IPS-20b (cell line): ENCODE data around the gene ME1.
"Not testable (repeated sequence)": the region's sequence is repeated elsewhere in the genome, so short reads cannot be mapped to it uniquely, and the experiment has no call there.

Source experiments
- H3K27ac ChIP-seq: one replicate; pipeline ENCODE4 v1.5.1; 2013; ENCODE audit warnings: low read length
- H3K27me3 ChIP-seq: 2 replicates; pipeline ENCODE4 v1.6.1; 2013; ENCODE audit warnings: mild to moderate bottlenecking, low read length, inconsistent platforms; ENCODE audit not compliant: insufficient read depth
- H3K36me3 ChIP-seq: 2 replicates; pipeline ENCODE4 v1.6.1; 2013; ENCODE audit warnings: low read depth, mild to moderate bottlenecking, inconsistent platforms, low read length, moderate library complexity; ENCODE audit not compliant: insufficient read depth
- H3K4me1 ChIP-seq: 2 replicates; pipeline ENCODE4 v1.6.1; 2013; ENCODE audit warnings: mild to moderate bottlenecking, control low read depth, inconsistent platforms, low read length, moderate library complexity; ENCODE audit not compliant: insufficient read depth
- H3K4me3 ChIP-seq: 2 replicates; pipeline ENCODE4 v1.5.1; 2013; ENCODE audit warnings: mild to moderate bottlenecking, low read length, inconsistent platforms
- H3K9ac ChIP-seq: 2 replicates; pipeline ENCODE4 v1.6.1; 2013; ENCODE audit warnings: low read depth, mild to moderate bottlenecking, inconsistent platforms, low read length, moderate library complexity
- H3K9me3 ChIP-seq: 2 replicates; pipeline ENCODE4 v1.6.1; 2013; ENCODE audit warnings: mild to moderate bottlenecking, low read depth, low read length, inconsistent platforms; ENCODE audit not compliant: insufficient read depth

Gene ME1

DNA sequence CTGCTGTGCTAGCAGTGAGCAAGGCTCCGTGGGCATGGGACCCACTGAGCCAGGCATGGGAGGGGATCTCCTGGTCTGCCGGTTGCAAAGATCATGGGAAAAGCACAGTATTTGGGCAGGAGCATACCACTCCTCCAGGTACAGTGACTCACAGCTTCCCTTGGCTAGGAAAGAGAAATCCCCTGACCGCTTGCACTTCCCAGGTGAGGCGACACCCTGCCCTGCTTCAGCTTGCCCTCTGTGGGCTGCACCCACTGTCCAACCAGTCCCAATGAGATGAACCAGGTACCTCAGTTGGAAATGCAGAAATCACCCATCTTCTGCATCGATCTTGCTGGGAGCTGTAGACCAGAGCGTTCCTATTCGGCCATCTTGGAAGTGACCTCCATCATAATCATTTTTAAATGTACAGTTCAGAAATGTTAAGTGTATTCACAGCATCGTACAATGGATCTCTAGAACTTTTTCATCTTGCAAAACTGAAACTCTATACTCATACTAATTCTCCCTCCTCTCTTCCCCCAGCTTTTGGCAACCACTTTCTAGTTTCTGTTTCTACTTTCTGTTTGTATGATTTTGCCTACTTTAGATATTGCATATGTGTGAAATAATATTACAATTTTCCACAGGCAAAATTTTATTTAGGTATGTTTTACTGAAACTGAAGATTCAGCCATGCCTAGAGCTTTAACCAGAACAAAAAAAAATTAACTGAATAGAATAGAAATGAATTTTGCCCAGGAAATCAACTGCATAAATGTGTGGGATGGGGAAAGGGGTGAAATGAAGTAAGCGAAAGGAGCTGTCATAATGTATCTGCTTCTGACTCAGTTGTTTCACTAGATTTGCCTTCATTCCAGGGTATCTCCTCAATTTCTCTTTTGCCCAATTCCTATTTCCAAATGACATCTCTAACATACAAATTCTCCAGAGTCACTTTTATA, 137.7 kb downstream of the ME1 start:
- H3K4me1 ChIP-seq, result no peaks in the 10 kb centered on the region
- no peak overlapping the region for H3K4me3 ChIP-seq
- no peaks in the 10 kb centered on the region for H3K27me3 ChIP-seq
- no peak overlapping the region for H3K9ac ChIP-seq
- H3K27ac ChIP-seq, result no peak overlapping the region
- H3K36me3 ChIP-seq, result no peaks in the 10 kb centered on the region
- H3K9me3 ChIP-seq, result no peaks in the 10 kb centered on the region

DNA sequence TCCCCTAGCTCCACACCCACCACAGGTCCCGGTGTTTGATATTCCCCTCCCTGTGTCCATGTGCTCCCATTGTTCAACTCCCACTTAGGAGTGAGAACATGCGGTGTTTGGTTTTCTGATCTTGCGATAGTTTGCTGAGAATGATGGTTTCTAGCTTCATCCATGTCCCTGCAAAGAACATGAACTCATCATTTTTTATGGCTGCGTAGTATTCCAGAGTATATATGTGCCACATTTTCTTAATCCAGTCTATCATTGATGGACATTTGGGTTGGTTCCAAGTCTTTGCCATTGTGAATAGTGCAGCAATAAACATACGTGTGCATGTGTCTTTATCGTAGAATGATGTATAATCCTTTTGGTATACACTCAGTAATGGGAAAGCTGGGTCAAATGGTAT, 143.6 kb downstream of the ME1 start:
- not testable (repeated sequence) for H3K4me1 ChIP-seq, H3K36me3 ChIP-seq, H3K27me3 ChIP-seq, H3K4me3 ChIP-seq, H3K9me3 ChIP-seq, H3K9ac ChIP-seq, H3K27ac ChIP-seq

DNA sequence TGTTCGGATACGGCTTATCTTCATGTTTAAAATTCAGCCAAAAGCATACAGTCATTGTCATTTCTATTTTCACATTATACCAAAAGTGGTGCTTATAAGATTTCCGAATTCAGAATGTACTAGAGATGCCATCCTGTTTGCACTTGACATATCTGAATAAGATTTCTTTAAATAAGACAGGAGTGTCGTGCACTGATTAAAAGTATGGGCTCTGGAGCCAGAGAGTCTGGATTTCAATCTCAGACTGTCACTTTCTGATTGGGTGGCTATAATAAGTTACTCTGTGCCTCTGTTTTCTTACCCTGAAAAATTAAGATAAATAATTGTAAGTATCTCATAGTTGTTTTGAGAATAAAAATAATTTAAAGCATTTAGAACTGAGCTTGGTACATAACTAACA, 144.9 kb downstream of the ME1 start:
- no peaks in the 10 kb centered on the region for H3K27me3 ChIP-seq
- H3K9ac ChIP-seq, result no peak overlapping the region
- no peaks in the 10 kb centered on the region for H3K36me3 ChIP-seq
- no peaks in the 10 kb centered on the region for H3K4me1 ChIP-seq
- H3K27ac ChIP-seq, result no peak overlapping the region
- H3K4me3 ChIP-seq, result no peak overlapping the region
- H3K9me3 ChIP-seq, result no peaks in the 10 kb centered on the region

DNA sequence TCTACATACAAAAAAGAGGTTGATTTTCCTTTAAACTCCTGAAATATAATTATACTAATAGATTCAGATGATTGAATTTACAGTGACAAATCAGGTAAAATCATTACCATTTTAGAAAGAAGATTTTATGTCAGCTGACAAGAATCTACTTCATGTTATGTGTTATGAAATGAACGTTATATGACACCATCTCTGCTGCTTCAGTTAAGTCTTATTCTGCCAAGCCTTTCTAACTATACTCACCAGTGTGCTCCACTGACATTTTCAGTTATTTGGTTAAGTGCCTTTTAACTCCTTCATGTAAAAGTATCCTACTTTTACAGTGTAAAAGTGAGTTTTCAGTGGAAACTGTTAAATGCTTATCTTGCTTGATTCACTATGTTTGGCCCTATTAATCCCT, 157.3 kb downstream of the ME1 start:
- Histone ChIP-seq H3K27ac (no peak overlapping the region), H3K4me3 (no peak overlapping the region), H3K9me3 (no peaks in the 10 kb centered on the region), H3K27me3 (no peaks in the 10 kb centered on the region), H3K4me1 (no peaks in the 10 kb centered on the region), H3K9ac (no peak overlapping the region), H3K36me3 (no peaks in the 10 kb centered on the region)

DNA sequence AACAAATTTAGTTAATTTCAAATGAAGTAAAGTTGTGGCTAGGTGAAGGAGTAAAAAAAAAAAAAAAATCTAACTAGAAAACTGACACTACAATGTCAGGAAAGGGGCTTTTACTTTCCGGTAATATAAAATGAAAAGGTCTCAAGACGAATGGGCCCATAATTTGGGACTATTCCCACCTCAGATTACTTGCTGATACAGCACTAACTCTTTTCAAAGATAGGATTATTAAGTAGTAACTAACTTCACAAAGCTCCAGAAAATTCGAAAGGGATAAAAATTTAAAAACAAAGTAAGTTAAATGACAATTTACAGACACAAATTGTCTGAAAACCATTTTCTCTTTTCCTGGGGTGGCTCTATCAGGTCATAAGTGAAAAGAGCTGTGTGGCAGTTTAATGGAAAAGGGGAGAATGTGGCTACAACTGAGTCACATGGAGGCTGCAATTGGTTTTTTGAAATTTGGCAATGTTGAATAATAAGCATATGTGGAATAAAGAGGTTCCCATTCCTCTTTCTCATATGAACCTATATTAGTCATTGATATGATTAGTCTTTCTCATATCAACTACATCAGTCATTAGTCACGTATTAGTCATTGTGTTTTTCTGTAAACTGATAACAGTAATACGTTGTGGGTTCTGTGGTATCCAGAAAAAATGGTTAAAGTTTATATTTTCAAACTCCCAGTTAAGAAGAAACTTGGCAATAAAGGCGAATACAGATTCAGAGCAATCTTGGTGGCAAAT, 159.7 kb downstream of the ME1 start:
- Histone ChIP-seq H3K4me3 (no peak overlapping the region), H3K9ac (no peak overlapping the region), H3K27me3 (no peaks in the 10 kb centered on the region), H3K9me3 (no peaks in the 10 kb centered on the region), H3K36me3 (no peaks in the 10 kb centered on the region), H3K27ac (no peak overlapping the region), H3K4me1 (no peaks in the 10 kb centered on the region)

DNA sequence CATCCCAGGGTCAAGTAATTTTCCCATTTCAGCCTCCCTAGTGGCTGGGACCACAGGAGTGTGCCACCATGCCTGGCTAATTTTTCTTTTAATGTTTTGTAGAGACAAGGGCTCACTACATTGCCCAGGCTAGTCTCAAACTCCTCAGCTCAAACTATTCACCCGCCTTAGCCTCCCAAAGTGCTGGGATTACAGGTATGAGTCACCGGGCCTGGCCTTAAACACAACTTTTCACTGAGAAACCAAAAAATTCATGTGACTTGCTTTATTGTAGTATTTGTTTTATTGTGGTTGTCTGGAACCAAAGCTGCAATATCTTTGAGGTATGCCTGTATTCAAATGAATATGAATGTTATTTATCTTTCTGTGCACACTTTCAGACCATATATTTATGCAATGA, 165.5 kb downstream of the ME1 start:
- no peak overlapping the region for H3K4me3 ChIP-seq
- H3K36me3 ChIP-seq, result no peaks in the 10 kb centered on the region
- H3K9me3 ChIP-seq, result no peaks in the 10 kb centered on the region
- H3K9ac ChIP-seq, result no peak overlapping the region
- no peaks in the 10 kb centered on the region for H3K27me3 ChIP-seq
- H3K27ac ChIP-seq, result no peak overlapping the region
- H3K4me1 ChIP-seq, result no peaks in the 10 kb centered on the region

DNA sequence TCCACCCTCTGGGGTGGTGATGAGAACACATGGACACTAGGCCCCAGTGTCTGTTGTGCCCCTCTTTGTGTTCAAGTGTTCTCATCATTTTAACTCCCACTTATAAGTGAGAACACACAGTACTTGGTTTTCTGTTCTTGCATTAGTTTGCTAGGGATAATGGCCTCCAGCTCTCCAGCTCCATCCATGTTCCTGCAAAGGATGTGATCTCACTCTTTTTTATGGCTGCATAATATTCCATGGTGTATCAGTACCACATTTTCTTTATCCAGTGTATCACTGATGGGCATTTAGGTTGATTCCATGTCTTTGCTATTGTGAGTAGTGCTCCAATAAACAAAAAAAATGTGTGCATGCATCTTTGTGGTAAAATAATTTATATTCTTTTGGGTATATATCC, 170.3 kb downstream of the ME1 start:
- H3K9ac ChIP-seq, result no peak overlapping the region

DNA sequence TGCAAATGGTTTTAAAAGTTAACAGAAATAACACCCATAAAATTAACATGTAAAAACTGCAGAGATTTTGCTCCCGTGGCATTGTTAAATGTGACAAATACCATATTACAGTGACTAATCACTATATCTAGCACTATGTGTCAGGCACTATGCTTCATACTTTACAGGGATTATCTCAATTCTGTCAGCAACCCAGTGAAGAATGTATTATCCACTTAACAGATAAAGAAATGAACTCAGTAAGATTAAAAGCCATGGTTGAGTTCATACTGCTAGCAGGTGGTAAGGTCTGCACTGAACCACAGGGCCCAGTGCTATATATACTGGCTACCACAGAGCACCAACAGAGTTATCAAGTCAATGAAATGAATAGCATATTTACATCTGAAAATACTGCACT, 172.3 kb downstream of the ME1 start:
- no peaks in the 10 kb centered on the region for H3K36me3 ChIP-seq
- no peak overlapping the region for H3K9ac ChIP-seq
- no peaks in the 10 kb centered on the region for H3K9me3 ChIP-seq
- H3K4me3 ChIP-seq, result no peak overlapping the region
- H3K27ac ChIP-seq, result no peak overlapping the region
- no peaks in the 10 kb centered on the region for H3K4me1 ChIP-seq
- H3K27me3 ChIP-seq, result no peaks in the 10 kb centered on the region

More for the DNA sequence above, 170.3 kb downstream of the ME1 start:
- no peaks in the 10 kb centered on the region for H3K9me3 ChIP-seq
- no peaks in the 10 kb centered on the region for H3K27me3 ChIP-seq
- H3K4me3 ChIP-seq, result no peak overlapping the region
- H3K4me1 ChIP-seq, result no peaks in the 10 kb centered on the region
- H3K27ac ChIP-seq, result no peak overlapping the region
- no peaks in the 10 kb centered on the region for H3K36me3 ChIP-seq

DNA sequence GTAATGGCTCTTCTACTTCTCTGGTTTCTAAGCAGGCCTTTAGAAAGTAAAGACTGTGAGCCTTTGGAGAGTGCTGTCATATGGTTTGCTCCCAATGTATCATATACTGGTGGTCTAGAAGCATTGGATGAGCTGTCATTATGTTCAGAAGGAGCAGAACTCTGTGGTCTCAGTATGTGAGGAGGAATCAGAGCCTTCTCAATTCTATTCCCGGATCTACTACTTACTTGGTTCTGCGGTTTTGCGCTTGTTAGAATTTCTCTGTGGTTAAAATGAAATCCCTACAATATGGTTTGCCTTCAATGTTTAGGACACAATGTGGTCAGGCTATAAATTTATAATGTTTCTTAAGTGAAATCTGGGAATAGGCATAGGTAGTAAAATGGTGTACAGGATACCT, 173.1 kb downstream of the ME1 start:
- H3K27me3 ChIP-seq, result no peaks in the 10 kb centered on the region
- H3K9ac ChIP-seq, result no peak overlapping the region
- H3K4me3 ChIP-seq, result no peak overlapping the region
- H3K4me1 ChIP-seq, result peaks cover 5% of the 10 kb centered on the region; the same call in 1 of the 2 replicates
- no peaks in the 10 kb centered on the region for H3K9me3 ChIP-seq
- H3K36me3 ChIP-seq, result no peaks in the 10 kb centered on the region
- no peak overlapping the region for H3K27ac ChIP-seq

DNA sequence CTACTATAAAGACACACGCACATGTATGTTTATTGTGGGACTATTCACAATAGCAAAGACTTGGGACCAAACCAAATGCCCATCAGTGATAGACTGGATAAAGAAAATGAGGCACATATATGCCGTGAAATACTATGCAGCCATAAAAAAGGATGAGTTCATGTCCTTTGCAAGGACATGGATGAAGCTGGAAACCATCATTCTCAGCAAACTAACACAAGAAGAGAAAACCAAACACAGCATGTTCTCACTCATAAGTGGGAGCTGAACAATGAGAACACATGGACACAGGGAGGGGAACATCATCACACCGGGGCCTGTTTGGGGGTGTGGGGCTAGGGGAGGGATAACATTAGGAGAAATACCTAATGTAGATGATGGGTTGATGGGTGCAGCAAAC, 174.1 kb downstream of the ME1 start:
- not testable (repeated sequence) for H3K36me3 ChIP-seq, H3K4me1 ChIP-seq, H3K9me3 ChIP-seq, H3K27me3 ChIP-seq, H3K4me3 ChIP-seq, H3K9ac ChIP-seq, H3K27ac ChIP-seq

DNA sequence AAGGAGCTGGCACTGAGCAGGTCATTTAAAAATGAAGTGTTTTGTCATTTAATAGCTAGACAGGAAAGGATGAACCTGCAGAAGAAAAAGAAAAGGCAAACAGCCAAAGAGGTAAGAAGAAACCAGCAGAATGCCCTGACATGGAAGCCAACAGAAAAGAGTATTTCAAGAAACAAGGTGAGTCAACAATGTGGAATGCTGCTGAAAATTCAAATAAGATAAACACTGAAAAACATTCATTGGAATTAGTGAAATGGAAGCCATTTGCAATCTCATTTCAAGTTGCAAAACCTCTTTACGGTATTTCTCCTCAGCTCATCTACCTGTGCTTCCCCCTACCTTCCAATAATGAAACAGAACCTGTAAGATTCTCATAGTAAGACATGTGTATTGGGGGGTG, 178.1 kb downstream of the ME1 start:
- Histone ChIP-seq H3K36me3 (no peaks in the 10 kb centered on the region), H3K27me3 (no peaks in the 10 kb centered on the region), H3K4me1 (peaks cover 6% of the 10 kb centered on the region; the same call in 1 of the 2 replicates), H3K9me3 (no peaks in the 10 kb centered on the region), H3K9ac (no peak overlapping the region), H3K27ac (no peak overlapping the region), H3K4me3 (no peak overlapping the region)

DNA sequence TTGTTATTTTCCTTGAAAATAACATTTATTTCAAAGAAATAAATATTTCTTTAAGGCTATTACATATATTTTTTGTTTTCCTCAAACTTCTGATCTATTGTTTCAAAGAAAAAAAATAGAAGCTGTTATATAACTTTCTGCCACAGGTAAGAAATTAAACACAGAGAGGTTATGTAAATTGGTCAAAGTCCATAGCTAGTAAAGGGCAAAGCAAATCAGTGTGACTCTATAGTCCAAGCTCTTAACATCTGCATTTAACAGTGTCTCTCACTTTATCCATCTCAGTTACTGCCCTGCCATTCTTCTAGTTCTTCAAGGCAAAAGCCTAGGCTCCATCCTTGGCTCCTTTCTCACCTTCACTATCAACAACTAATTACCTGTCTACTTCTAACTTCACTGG, 180.6 kb downstream of the ME1 start:
- Histone ChIP-seq H3K4me3 (no peak overlapping the region), H3K4me1 (peaks cover 6% of the 10 kb centered on the region; the same call in 1 of the 2 replicates), H3K9ac (no peak overlapping the region), H3K9me3 (no peaks in the 10 kb centered on the region), H3K36me3 (no peaks in the 10 kb centered on the region), H3K27me3 (no peaks in the 10 kb centered on the region), H3K27ac (no peak overlapping the region)
